ENCODE data around the gene IL18R1.

DNA sequence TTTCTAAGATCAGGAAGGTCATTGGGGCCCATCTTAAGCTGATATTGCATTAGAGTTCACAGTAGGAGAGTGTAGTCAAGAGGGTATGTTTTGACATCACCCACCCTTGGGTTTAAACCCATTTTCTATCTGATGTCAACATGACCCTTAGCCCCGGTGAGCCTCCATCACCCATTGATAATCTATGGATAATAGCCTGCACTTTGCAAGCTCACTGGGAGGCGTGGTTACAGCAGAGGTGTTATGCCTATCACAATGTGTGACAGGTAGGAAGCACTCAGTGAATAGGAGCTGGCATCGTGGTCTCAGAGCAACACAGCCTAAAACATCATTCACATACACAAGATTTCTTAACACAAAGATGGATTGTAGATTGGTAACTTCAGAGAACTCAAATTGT is 88.6 kb downstream of the IL18R1 start:
- TF ChIP-seq, protein P1, sequence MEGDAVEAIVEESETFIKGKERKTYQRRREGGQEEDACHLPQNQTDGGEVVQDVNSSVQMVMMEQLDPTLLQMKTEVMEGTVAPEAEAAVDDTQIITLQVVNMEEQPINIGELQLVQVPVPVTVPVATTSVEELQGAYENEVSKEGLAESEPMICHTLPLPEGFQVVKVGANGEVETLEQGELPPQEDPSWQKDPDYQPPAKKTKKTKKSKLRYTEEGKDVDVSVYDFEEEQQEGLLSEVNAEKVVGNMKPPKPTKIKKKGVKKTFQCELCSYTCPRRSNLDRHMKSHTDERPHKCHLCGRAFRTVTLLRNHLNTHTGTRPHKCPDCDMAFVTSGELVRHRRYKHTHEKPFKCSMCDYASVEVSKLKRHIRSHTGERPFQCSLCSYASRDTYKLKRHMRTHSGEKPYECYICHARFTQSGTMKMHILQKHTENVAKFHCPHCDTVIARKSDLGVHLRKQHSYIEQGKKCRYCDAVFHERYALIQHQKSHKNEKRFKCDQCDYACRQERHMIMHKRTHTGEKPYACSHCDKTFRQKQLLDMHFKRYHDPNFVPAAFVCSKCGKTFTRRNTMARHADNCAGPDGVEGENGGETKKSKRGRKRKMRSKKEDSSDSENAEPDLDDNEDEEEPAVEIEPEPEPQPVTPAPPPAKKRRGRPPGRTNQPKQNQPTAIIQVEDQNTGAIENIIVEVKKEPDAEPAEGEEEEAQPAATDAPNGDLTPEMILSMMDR (IDR thresholded peaks at IDR 0.05; ENCODE audit: insufficient read depth, low read depth, low read length): no peak
- no peak for TF ChIP-seq EZH2 (IDR thresholded peaks at IDR 0.05; ENCODE audit: insufficient read depth, low read length)
